HEK293 (cell line): ENCODE measurements around the gene MXRA8.

Experiments
- BCL11A ChIP-seq: fragments of 450-650 bp; formaldehyde crosslinking; IDR thresholded peaks from 2 replicates; pipeline ENCODE4 v1.5.1; 2016; ENCODE audit warnings: low read depth, missing biosample characterization, missing genetic modification characterization
- GLIS1 ChIP-seq: fragments of 450-650 bp; formaldehyde crosslinking; IDR thresholded peaks from 2 replicates; pipeline ENCODE4 v1.5.1; 2016; ENCODE audit warnings: missing biosample characterization, missing genetic modification characterization
- KLF1 ChIP-seq: fragments of 450-650 bp; formaldehyde crosslinking; IDR thresholded peaks from 2 replicates; pipeline ENCODE4 v1.5.1; 2016; ENCODE audit warnings: missing biosample characterization, missing genetic modification characterization
- KLF16 ChIP-seq: fragments of 450-650 bp; formaldehyde crosslinking; IDR thresholded peaks from 2 replicates; pipeline ENCODE4 v1.5.1; 2017; ENCODE audit warnings: missing biosample characterization, missing genetic modification characterization
- KLF7 ChIP-seq: fragments of 450-650 bp; formaldehyde crosslinking; IDR thresholded peaks from 2 replicates; pipeline ENCODE4 v1.5.1; 2016; ENCODE audit warnings: missing biosample characterization, missing genetic modification characterization, borderline replicate concordance
- SP3 ChIP-seq: fragments of 450-650 bp; formaldehyde crosslinking; IDR thresholded peaks from 2 replicates; pipeline ENCODE4 v1.5.1; 2016; ENCODE audit warnings: missing biosample characterization, missing genetic modification characterization
- ZBTB8A ChIP-seq: fragments of 450-650 bp; formaldehyde crosslinking; IDR thresholded peaks from 2 replicates; pipeline ENCODE4 v1.5.1; 2016; ENCODE audit warnings: missing biosample characterization, missing genetic modification characterization
- ZNF157 ChIP-seq: fragments of 450-650 bp; formaldehyde crosslinking; IDR thresholded peaks from 2 replicates; pipeline ENCODE4 v1.5.1; 2016; ENCODE audit warnings: missing biosample characterization, missing genetic modification characterization
- ZNF341 ChIP-seq: fragments of 450-650 bp; formaldehyde crosslinking; IDR thresholded peaks from 2 replicates; pipeline ENCODE4; 2016; ENCODE audit warnings: low read depth, missing biosample characterization, missing genetic modification characterization
- ZNF366 ChIP-seq: fragments of 450-650 bp; formaldehyde crosslinking; conservative IDR thresholded peaks from 2 replicates; pipeline ENCODE4 v1.5.1; 2016; ENCODE audit warnings: missing biosample characterization, missing genetic modification characterization
- ZNF561 ChIP-seq: fragments of 450-650 bp; IDR thresholded peaks from 2 replicates; pipeline ENCODE4 v1.5.1; 2018; ENCODE audit warnings: missing biosample characterization, missing genetic modification characterization, borderline replicate concordance
- ZNF76 ChIP-seq: fragments of 450-650 bp; formaldehyde crosslinking; IDR thresholded peaks from 2 replicates; pipeline ENCODE4; 2016; ENCODE audit warnings: low read depth, missing biosample characterization, missing genetic modification characterization, borderline replicate concordance
- ZNF837 ChIP-seq: fragments of 450-650 bp; formaldehyde crosslinking; IDR thresholded peaks from 2 replicates; pipeline ENCODE4 v1.5.1; 2016; ENCODE audit warnings: missing biosample characterization, missing genetic modification characterization
- TF ChIP-seq, protein P1 (sequence below): fragments of 450-650 bp; formaldehyde crosslinking; conservative IDR thresholded peaks from 2 replicates; pipeline ENCODE4 v1.5.1; 2016; ENCODE audit warnings: low read depth, missing biosample characterization, missing genetic modification characterization
- TF ChIP-seq, protein P2 (sequence below): fragments of 450-650 bp; formaldehyde crosslinking; IDR thresholded peaks from 2 replicates; pipeline ENCODE4 v1.5.1; 2017; ENCODE audit warnings: missing biosample characterization, missing genetic modification characterization
- TF ChIP-seq, protein P3 (sequence below): fragments of 450-650 bp; formaldehyde crosslinking; IDR thresholded peaks from 2 replicates; pipeline ENCODE4 v1.5.1; 2016; ENCODE audit warnings: missing biosample characterization, missing genetic modification characterization
- TF ChIP-seq, protein P4 (sequence below): fragments of 450-650 bp; formaldehyde crosslinking; IDR thresholded peaks from 2 replicates; pipeline ENCODE4 v1.5.1; 2016; ENCODE audit warnings: missing biosample characterization, missing genetic modification characterization
- TF ChIP-seq, protein P5 (sequence below): fragments of 450-650 bp; formaldehyde crosslinking; IDR thresholded peaks from 2 replicates; pipeline ENCODE4 v1.5.1; 2016; ENCODE audit warnings: missing biosample characterization, missing genetic modification characterization
- TF ChIP-seq, protein P6 (sequence below): fragments of 450-650 bp; formaldehyde crosslinking; IDR thresholded peaks from 2 replicates; pipeline ENCODE4 v1.5.1; 2016; ENCODE audit warnings: missing biosample characterization, missing genetic modification characterization

MXRA8 gene

DNA sequence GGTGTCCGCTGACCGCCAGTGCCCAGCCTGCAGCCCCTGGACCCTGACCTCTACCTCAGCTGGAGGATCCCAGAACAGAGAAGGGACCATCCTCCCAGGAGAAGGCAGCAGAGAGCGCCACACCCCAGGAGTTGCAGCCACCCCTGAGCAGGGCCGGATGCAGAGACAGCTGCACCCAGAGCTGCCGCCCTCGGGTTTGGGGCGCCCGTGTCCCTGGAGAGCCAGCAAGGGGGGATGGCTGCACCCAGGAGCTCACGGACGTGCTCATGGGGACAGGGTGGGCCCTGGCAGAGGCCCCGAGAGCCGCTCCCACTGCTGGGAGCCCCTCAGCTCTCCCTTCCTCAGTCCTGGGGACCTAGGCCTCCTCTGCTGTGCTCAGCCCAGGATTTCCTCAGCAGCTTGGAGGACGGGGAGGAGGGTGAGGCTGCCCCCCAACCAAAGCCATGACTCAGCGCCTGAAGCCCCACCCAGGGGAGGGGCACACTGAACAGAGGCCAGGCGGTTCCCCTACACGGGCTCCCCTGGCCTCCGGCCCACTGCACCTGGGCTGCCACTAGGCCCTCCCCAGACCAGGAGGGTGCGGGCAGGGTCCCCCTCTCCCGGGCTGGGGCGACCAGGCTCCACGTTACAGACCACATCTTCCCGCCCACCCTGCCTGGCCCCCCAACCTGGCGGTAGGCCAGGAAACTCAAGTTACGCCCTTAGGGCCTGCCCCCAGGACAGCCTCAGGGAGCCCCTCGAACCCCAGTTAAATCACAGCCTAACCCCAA is 52.9 kb downstream of the MXRA8 start (continued):
- TF ChIP-seq, protein P1, sequence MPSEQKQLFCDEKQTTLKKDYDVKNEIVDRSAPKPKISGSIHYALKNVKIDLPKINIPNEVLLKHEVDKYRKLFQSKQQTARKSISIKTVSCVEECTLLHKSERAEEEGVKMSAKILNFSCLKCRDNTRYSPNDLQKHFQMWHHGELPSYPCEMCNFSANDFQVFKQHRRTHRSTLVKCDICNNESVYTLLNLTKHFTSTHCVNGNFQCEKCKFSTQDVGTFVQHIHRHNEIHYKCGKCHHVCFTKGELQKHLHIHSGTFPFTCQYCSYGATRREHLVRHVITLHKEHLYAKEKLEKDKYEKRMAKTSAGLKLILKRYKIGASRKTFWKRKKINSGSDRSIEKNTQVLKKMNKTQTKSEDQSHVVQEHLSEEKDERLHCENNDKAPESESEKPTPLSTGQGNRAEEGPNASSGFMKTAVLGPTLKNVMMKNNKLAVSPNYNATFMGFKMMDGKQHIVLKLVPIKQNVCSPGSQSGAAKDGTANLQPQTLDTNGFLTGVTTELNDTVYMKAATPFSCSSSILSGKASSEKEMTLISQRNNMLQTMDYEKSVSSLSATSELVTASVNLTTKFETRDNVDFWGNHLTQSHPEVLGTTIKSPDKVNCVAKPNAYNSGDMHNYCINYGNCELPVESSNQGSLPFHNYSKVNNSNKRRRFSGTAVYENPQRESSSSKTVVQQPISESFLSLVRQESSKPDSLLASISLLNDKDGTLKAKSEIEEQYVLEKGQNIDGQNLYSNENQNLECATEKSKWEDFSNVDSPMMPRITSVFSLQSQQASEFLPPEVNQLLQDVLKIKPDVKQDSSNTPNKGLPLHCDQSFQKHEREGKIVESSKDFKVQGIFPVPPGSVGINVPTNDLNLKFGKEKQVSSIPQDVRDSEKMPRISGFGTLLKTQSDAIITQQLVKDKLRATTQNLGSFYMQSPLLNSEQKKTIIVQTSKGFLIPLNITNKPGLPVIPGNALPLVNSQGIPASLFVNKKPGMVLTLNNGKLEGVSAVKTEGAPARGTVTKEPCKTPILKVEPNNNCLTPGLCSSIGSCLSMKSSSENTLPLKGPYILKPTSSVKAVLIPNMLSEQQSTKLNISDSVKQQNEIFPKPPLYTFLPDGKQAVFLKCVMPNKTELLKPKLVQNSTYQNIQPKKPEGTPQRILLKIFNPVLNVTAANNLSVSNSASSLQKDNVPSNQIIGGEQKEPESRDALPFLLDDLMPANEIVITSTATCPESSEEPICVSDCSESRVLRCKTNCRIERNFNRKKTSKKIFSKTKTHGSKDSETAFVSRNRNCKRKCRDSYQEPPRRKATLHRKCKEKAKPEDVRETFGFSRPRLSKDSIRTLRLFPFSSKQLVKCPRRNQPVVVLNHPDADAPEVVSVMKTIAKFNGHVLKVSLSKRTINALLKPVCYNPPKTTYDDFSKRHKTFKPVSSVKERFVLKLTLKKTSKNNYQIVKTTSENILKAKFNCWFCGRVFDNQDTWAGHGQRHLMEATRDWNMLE (tag by site-specific recombination), result 0 out of 2 replicates have a peak, but pooled peaks have one; percentile 13
- TF ChIP-seq GLIS1 (tag by site-specific recombination) (peak; percentile 85), KLF16 (tag by site-specific recombination) (0 out of 2 replicates have a peak, but pooled peaks have one; percentile 37), ZNF341 (tag by site-specific recombination) (peak; percentile 25; the same call in 1 of the 2 replicates), ZNF76 (no peak), ZNF157 (tag by site-specific recombination) (no peak), ZNF837 (tag by site-specific recombination) (no peak), ZNF561 (tag by site-specific recombination) (0 out of 2 replicates have a peak, but pooled peaks have one; percentile 28), SP3 (tag by site-specific recombination) (peak; percentile 55), BCL11A (tag by site-specific recombination) (0 out of 2 replicates have a peak, but pooled peaks have one; percentile 11), KLF7 (tag by site-specific recombination) (no peak), ZNF366 (tag by site-specific recombination) (no peak), ZBTB8A (tag by site-specific recombination) (peak; percentile 75), KLF1 (peak; percentile 94)
- TF ChIP-seq, protein P2, sequence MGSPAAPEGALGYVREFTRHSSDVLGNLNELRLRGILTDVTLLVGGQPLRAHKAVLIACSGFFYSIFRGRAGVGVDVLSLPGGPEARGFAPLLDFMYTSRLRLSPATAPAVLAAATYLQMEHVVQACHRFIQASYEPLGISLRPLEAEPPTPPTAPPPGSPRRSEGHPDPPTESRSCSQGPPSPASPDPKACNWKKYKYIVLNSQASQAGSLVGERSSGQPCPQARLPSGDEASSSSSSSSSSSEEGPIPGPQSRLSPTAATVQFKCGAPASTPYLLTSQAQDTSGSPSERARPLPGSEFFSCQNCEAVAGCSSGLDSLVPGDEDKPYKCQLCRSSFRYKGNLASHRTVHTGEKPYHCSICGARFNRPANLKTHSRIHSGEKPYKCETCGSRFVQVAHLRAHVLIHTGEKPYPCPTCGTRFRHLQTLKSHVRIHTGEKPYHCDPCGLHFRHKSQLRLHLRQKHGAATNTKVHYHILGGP (tag by site-specific recombination), result no peak
- TF ChIP-seq, protein P3, sequence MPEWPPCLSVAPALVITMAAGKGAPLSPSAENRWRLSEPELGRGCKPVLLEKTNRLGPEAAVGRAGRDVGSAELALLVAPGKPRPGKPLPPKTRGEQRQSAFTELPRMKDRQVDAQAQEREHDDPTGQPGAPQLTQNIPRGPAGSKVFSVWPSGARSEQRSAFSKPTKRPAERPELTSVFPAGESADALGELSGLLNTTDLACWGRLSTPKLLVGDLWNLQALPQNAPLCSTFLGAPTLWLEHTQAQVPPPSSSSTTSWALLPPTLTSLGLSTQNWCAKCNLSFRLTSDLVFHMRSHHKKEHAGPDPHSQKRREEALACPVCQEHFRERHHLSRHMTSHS, result no peak
- TF ChIP-seq, protein P4, sequence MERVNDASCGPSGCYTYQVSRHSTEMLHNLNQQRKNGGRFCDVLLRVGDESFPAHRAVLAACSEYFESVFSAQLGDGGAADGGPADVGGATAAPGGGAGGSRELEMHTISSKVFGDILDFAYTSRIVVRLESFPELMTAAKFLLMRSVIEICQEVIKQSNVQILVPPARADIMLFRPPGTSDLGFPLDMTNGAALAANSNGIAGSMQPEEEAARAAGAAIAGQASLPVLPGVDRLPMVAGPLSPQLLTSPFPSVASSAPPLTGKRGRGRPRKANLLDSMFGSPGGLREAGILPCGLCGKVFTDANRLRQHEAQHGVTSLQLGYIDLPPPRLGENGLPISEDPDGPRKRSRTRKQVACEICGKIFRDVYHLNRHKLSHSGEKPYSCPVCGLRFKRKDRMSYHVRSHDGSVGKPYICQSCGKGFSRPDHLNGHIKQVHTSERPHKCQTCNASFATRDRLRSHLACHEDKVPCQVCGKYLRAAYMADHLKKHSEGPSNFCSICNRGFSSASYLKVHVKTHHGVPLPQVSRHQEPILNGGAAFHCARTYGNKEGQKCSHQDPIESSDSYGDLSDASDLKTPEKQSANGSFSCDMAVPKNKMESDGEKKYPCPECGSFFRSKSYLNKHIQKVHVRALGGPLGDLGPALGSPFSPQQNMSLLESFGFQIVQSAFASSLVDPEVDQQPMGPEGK (tag by site-specific recombination), result peak; percentile 97
- TF ChIP-seq, protein P5, sequence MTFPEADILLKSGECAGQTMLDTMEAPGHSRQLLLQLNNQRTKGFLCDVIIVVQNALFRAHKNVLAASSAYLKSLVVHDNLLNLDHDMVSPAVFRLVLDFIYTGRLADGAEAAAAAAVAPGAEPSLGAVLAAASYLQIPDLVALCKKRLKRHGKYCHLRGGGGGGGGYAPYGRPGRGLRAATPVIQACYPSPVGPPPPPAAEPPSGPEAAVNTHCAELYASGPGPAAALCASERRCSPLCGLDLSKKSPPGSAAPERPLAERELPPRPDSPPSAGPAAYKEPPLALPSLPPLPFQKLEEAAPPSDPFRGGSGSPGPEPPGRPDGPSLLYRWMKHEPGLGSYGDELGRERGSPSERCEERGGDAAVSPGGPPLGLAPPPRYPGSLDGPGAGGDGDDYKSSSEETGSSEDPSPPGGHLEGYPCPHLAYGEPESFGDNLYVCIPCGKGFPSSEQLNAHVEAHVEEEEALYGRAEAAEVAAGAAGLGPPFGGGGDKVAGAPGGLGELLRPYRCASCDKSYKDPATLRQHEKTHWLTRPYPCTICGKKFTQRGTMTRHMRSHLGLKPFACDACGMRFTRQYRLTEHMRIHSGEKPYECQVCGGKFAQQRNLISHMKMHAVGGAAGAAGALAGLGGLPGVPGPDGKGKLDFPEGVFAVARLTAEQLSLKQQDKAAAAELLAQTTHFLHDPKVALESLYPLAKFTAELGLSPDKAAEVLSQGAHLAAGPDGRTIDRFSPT (tag by site-specific recombination), result peak; percentile 58
- TF ChIP-seq, protein P6, sequence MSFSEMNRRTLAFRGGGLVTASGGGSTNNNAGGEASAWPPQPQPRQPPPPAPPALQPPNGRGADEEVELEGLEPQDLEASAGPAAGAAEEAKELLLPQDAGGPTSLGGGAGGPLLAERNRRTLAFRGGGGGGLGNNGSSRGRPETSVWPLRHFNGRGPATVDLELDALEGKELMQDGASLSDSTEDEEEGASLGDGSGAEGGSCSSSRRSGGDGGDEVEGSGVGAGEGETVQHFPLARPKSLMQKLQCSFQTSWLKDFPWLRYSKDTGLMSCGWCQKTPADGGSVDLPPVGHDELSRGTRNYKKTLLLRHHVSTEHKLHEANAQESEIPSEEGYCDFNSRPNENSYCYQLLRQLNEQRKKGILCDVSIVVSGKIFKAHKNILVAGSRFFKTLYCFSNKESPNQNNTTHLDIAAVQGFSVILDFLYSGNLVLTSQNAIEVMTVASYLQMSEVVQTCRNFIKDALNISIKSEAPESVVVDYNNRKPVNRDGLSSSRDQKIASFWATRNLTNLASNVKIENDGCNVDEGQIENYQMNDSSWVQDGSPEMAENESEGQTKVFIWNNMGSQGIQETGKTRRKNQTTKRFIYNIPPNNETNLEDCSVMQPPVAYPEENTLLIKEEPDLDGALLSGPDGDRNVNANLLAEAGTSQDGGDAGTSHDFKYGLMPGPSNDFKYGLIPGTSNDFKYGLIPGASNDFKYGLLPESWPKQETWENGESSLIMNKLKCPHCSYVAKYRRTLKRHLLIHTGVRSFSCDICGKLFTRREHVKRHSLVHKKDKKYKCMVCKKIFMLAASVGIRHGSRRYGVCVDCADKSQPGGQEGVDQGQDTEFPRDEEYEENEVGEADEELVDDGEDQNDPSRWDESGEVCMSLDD (tag by site-specific recombination), result peak; percentile 82
